GM21390 (cell line): ENCODE measurements around the gene CCM2L.

Experiments
- ATAC-seq: cut with Tn5 transposase; IDR thresholded peaks from one replicate; pipeline ENCODE4 v1.9.1; 2021; ENCODE audit not compliant: unreplicated experiment

CCM2L gene

GRCh38 chr20:31992086-31992485 lies 18.2 kb upstream of the CCM2L start:
- ATAC-seq: no peak

GRCh38 chr20:31996996-31997395 lies 13.2 kb upstream of the CCM2L start:
- no peak for ATAC-seq

GRCh38 chr20:31998246-31998645 lies 12.0 kb upstream of the CCM2L start:
- ATAC-seq: no peak

GRCh38 chr20:32003325-32003724 lies 6.9 kb upstream of the CCM2L start:
- ATAC-seq: no peak

GRCh38 chr20:32004963-32005362 lies 5.3 kb upstream of the CCM2L start:
- ATAC-seq: no peak

GRCh38 chr20:32006053-32006452 lies 4.2 kb upstream of the CCM2L start:
- ATAC-seq: no peak

- no peak for ATAC-seq
These were observed 3.1 kb upstream of the CCM2L start for GRCh38 chr20:32006841-32007786.

- no peak for ATAC-seq
These were observed 2.2 kb upstream of the CCM2L start for GRCh38 chr20:32007787-32008616.

GRCh38 chr20:32009564-32009963 lies 674 bp upstream of the CCM2L start:
- ATAC-seq: no peak

GRCh38 chr20:32010666-32011065 lies 428 bp downstream of the CCM2L start:
- no peak for ATAC-seq

GRCh38 chr20:32012159-32012688 lies 2.0 kb downstream of the CCM2L start:
- no peak for ATAC-seq

- ATAC-seq: no peak
These were observed 3.1 kb downstream of the CCM2L start for GRCh38 chr20:32013326-32013725.

- no peak for ATAC-seq
These were observed 7.5 kb downstream of the CCM2L start for GRCh38 chr20:32017711-32018251.

GRCh38 chr20:32018269-32019155 lies 8.3 kb downstream of the CCM2L start:
- no peak for ATAC-seq

- no peak for ATAC-seq
These were observed 8.9 kb downstream of the CCM2L start for GRCh38 chr20:32019156-32019510.

GRCh38 chr20:32019563-32020463 lies 9.6 kb downstream of the CCM2L start:
- ATAC-seq: no peak

- ATAC-seq: no peak
These were observed 10.9 kb downstream of the CCM2L start for GRCh38 chr20:32021091-32021490.

GRCh38 chr20:32024683-32025295 lies 14.6 kb downstream of the CCM2L start:
- ATAC-seq: no peak

GRCh38 chr20:32027643-32028042 lies 17.4 kb downstream of the CCM2L start:
- ATAC-seq: no peak
